Measurements from ENCODE around the gene GSK3A.

DNA sequence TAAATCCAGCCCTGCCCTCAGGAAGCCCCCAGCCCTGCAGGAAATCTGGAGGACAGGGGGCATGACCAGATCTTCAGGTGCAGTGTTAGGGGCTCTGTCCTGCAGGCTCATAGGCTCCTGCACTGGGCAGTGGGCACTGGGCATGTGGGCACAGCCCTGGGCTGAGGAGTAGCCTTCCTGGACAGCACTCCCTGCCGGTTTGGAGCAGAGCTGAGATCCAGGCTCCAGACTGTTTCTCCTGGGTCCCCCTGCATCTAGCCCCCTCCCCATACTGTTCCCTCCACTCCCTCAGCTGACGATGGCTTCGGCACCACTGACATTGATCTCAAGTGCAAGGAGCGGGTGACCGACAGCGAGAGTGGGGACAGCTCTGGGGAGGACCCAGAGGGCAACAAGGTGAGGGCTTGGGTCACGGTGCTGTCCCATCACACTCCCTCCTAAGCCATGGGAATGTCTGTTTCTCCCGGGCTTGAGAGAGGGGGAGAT, 47.2 kb upstream of the GSK3A start:
- TF ChIP-seq, protein P1, sequence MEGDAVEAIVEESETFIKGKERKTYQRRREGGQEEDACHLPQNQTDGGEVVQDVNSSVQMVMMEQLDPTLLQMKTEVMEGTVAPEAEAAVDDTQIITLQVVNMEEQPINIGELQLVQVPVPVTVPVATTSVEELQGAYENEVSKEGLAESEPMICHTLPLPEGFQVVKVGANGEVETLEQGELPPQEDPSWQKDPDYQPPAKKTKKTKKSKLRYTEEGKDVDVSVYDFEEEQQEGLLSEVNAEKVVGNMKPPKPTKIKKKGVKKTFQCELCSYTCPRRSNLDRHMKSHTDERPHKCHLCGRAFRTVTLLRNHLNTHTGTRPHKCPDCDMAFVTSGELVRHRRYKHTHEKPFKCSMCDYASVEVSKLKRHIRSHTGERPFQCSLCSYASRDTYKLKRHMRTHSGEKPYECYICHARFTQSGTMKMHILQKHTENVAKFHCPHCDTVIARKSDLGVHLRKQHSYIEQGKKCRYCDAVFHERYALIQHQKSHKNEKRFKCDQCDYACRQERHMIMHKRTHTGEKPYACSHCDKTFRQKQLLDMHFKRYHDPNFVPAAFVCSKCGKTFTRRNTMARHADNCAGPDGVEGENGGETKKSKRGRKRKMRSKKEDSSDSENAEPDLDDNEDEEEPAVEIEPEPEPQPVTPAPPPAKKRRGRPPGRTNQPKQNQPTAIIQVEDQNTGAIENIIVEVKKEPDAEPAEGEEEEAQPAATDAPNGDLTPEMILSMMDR (IDR thresholded peaks at IDR 0.05): no peak
- no peak for TF ChIP-seq POLR2A (IDR thresholded peaks at IDR 0.05)

Measured in body of pancreas (tissue), 4 donors.